Breast epithelium (tissue), 3 donors: Measurements from ENCODE around the gene ADGRL3.

Experiments
- POLR2A ChIP-seq: fragments of 450-650 bp; IDR thresholded peaks from one replicate; pipeline ENCODE4 v1.6.1; 2016; ENCODE audit warnings: antibody characterized with exemption, mild to moderate bottlenecking, moderate library complexity
- POLR2AphosphoS5 ChIP-seq, 3 donors: sonication (generic); formaldehyde crosslinking; IDR thresholded peaks; one replicate each; pipeline ENCODE4 v1.6.1; 2017; ENCODE audit warnings: antibody characterized with exemption in 3 of 3
- TF ChIP-seq, protein P1 (sequence below), 3 donors: fragments of 450-650 bp; IDR thresholded peaks; one replicate each; pipeline ENCODE4 v1.5.1; 2016 to 2017; ENCODE audit warnings: antibody characterized with exemption in 3 of 3, mild to moderate bottlenecking in 3 of 3, moderate library complexity in 3 of 3

DNA sequence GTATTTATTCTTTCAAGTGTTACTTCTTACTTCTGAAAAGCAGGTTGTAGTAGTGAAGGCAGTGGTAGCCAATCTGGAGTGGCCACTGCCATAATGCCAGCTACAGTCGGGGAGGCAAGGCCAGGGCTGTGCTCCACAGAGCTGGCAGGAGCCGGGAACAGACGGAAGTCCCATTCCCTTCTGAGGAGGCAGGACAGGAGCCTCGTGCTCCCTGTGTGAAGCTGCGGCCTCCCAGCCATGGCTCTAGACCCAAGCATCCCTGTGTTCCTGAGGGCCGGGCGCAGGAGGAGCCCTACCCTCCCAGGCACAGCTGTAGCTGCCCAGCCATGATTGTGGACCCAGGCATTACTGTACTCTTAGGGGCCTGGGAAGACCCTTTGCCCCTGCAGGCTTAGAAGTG is 461.8 kb downstream of the ADGRL3 start:
- TF ChIP-seq, protein P1, sequence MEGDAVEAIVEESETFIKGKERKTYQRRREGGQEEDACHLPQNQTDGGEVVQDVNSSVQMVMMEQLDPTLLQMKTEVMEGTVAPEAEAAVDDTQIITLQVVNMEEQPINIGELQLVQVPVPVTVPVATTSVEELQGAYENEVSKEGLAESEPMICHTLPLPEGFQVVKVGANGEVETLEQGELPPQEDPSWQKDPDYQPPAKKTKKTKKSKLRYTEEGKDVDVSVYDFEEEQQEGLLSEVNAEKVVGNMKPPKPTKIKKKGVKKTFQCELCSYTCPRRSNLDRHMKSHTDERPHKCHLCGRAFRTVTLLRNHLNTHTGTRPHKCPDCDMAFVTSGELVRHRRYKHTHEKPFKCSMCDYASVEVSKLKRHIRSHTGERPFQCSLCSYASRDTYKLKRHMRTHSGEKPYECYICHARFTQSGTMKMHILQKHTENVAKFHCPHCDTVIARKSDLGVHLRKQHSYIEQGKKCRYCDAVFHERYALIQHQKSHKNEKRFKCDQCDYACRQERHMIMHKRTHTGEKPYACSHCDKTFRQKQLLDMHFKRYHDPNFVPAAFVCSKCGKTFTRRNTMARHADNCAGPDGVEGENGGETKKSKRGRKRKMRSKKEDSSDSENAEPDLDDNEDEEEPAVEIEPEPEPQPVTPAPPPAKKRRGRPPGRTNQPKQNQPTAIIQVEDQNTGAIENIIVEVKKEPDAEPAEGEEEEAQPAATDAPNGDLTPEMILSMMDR (IDR thresholded peaks at IDR 0.05) = no peak
- TF ChIP-seq POLR2A (no peak), POLR2AphosphoS5 (IDR thresholded peaks at IDR 0.05) (no peak)
